ENCODE results near the gene ABCG2.
"Not testable (repeated sequence)": the region's sequence is repeated elsewhere in the genome, so short reads cannot be mapped to it uniquely, and the experiment has no call there.

Gene ABCG2

DNA sequence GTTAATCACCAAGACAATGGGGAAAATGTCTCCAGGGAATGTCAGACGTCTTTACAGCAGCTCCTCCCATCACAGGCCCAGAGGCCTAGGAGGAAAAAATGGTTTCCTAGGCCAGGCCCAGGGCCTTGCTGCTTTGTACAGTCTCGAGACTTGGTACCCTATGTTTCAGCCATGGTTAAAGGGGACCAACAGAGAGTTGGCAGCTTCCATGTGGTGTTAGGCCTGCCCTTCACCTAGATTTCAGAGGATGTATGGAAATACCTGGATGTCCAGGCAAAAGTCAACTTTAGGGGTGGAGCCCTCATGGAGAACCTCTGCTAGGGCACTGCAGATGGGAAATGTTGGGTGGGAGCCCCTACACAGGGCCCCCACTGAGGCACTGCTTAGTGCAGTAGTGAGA, 38.5 kb downstream of the ABCG2 start:
- no peak for DNase-seq (ENCODE audit: low read depth in 3 of 3, low spot score in 1 of 3)

DNA sequence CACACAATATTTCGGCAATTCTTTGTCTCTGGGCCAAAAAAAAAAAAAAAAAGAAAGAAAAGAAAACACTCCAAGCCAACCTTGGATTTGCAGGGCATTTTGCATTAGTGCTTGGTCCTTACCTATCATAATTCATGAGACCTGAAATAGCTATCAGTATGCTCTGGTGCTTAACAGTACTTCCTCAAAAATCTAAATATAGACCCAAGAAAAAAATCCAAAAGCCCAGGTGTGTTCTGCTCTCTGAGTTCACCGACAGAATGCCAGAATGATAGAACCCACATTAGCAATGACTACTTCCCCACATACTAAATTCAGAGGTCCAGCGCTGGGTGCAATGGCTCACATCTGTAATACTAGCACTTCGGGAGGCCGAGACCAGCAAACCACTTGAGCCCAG, 42.9 kb downstream of the ABCG2 start:
- DNase-seq (ENCODE audit: low read depth in 3 of 3, low spot score in 1 of 3) = no peak

DNA sequence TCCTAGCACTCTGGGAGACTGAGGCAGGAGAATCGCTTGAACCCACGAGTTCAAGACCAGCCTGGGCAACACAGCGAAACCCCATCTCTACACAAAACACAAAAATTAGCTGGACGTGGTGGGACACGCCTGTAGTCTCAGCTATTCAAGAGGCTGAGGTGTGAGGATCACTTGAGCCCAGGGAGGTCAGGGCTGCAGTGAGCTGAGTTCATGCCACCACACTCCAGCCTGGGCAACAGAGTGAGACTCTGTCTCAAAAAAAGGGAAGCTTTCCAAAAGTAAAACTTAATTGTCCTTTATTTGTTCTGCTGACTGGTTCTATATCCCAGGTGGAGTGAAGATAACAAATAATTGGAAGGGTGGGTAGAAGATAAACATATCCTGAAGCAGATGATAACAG, 45.6 kb downstream of the ABCG2 start:
- DNase-seq (ENCODE audit: low read depth in 3 of 3, low spot score in 1 of 3) = no peak

DNA sequence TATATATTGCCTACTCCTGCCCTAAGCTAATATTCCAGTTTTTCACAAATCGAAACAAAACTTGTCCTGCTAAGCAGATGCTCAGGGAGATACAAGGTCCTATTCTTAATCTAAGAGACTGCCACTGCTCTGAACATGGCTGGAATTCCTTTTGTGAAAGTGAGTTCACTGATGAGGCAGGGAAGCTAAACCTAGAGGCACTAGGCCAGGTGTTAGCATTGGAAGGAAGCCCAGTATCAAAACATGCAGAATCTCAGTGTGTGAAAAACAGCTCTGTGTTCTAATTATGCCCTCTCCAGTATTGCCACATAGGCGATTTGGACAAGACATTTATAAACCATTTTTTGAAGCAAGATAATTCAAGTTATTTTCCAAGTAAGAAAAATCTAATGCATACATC, 47.6 kb downstream of the ABCG2 start:
- DNase-seq (ENCODE audit: low read depth in 3 of 3, low spot score in 1 of 3) = no peak

DNA sequence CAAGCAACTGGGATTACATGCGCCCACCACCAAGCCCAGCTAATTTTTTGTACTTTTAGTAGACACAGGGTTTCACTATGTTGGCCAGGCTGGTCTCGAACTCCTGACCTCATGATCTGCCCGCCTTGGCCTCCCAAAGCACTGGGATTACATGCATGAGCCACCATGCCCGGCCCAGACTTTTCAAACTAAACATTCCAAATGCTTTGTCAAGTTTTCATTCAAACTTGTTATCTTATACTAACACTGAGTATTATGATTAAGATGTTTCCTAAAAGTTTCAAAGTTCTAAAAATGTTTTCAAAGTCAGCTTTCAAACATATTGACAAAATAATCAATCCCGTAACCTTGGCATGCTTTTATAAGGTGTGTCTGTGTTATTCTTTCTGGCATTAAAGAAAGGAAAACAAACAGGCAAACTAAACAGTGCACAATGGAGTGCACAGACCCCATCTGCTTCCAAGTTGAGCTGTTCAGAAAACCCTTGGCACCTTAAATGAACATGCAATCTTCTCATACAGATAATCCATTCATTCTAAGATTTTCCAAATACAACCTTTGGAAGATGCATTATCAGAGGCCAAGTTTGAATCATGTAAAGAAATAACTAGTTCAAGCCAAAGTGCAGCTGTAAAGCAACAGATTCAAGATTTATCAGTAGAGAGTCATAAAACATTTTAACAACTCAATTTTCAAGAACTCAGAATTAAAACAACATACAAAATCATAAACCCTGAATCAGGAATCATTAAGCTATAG, 49.1 kb downstream of the ABCG2 start:
- DNase-seq (ENCODE audit: low read depth in 3 of 3, low spot score in 1 of 3) = no peak

DNA sequence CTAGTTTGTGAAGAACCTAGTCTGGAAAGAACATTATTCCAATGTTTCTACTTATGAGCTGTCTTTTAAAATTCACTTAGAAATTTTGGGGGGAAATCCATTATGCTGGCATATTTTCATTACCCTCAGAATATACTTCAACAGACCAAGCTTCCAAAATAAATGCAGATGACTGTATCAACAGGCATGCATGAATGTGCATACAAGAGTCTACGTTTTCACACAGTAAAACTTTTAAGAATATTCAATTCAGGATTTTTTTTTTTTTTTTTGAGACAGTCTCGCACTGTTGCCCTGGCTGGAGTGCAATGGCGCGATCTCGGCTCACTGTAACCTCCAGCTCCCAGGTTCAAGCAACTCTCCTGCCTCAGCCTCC, 49.7 kb downstream of the ABCG2 start:
- no peak for DNase-seq (ENCODE audit: low read depth in 3 of 3, low spot score in 1 of 3)

DNA sequence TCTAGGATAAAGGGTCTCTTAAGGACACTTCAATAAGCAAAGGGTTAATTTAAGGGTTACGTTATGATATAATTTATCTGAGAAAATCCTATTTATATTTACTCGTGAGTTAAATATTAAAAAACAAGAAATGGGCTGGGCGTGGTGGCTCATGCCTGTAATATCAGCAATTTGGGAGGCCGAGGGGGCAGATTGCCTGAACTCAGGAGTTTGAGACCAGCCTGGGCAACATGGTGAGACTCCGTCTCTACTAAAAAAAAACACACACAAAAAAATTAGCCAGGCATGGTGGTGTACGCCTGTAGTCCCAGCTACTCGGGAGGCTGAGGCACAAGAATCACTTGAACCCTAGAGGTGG, 50.4 kb downstream of the ABCG2 start:
- DNase-seq (ENCODE audit: low read depth in 3 of 3, low spot score in 1 of 3) = not testable (repeated sequence)

DNA sequence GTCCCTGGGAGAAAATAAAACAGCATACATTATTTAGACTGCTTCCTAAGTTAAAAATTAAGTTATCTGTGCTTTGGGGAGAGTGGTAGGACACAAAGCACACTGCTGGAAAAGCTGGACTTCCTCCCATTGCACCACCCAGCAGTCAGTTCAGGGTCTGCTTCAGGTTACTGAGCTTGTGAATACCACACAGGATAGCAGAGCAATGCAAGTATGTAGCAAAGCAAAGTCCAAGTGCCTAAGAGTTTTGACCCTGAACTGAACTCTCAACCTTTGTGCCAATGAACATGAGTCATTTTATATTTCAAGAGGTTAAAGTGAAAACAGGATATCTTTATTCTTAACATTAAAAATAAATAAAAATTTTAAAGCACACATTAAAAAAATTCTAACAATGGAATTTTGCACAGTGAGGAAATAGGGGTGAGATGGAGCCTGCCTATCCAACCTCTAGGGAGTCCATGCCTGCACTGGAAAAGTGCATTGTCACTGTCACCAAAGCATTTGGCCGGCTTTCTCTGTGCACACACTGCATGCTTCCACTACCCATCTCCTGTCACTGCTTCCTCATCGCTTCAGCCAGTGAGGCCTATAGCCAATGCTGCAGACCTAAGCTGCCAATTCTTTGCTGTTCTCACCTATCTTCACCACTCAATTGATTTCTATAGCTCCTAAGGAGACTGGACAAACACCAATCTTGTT, 50.9 kb downstream of the ABCG2 start:
- no peak for DNase-seq (ENCODE audit: low read depth in 3 of 3, low spot score in 1 of 3)

DNA sequence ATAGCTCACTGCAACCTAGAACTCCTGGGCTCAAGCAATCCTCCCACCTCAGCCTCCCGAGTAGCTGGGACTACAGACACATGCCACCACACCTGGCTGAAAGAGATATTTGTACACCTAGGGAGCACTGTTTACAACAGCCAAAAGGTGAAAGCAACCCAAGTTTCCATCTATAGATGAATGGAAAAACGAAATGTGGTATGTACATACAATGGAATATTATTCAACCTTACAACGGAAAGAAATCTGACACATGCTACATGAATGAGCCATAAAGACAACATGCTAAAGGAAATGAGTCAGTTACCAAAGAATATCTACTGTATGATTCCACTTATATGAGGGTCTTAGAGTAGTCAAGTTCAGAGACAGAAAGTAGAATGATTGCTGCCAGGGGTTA, 52.2 kb downstream of the ABCG2 start:
- DNase-seq (ENCODE audit: low read depth in 3 of 3, low spot score in 1 of 3) = no peak

DNA sequence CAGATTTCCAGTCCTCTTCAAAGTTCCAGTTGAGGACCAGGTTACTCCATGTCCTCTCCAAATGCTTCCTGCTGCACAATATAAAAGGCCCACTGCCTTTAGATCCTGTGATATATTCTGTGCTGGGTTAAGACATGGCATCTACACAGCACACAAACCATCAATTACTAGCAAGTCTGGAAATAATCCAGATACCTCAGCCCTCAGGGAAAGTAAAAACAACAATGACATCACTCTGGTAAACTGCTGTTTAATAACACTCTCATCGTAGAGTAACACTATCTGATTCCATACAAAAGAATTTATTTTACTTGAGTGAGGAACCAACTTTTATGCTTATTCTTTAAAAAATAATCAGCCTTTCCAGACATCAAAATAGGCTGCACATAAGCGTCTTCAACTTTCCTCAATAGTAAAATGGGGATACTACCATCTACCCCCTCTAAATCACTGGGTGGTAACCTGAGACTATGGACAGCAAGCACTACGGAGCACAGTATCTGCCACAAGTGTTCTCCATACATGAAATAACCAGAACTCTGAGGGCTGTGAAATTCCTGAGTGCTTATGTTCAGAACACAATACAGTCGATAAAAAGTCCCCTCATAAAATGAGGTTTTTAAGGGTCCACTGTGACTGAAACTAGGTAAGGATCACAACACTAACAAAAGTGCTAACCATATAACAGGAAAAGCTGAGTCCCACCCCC, 53.4 kb downstream of the ABCG2 start:
- no peak for DNase-seq (ENCODE audit: low read depth in 3 of 3, low spot score in 1 of 3)

DNA sequence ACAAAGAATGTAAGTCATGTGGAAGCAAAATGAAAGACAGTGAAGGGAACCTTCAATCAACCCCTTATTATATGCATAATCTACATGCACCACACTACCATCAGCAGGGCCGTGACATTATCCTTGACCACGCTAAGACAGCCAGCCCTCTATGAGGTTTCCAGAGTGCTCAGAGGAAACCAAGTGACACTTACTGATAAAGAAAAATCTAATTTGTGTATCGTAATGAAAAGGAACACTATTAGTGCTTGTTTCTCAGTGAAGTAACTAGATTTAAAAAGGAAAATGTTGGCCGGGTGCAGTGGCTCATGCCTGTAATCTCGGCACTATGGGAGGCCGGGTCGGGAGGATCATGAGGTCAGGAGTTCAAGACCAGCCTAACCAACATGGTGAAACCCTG, 56.4 kb downstream of the ABCG2 start:
- DNase-seq (ENCODE audit: low read depth in 3 of 3, low spot score in 1 of 3) = no peak

DNA sequence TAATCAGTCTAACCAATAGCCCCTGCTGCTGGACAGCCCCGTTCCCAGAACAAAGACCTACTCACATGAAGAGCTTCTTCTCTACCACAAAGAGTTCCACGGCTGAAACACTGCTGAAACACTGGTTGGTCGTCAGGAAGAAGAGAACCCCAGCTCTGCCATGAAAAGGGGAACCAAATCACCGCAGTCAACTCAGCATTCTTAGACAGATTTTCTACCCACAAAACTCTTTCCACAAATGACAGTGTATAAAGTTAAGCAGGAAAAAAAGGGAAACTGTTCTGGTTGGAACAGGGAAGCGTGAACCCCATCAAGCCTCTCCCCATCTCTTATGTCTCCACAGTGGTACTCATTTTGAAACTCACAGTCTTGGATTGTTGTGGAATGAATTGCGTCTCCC, 57.3 kb downstream of the ABCG2 start:
- DNase-seq (ENCODE audit: low read depth in 3 of 3, low spot score in 1 of 3) = no peak

DNA sequence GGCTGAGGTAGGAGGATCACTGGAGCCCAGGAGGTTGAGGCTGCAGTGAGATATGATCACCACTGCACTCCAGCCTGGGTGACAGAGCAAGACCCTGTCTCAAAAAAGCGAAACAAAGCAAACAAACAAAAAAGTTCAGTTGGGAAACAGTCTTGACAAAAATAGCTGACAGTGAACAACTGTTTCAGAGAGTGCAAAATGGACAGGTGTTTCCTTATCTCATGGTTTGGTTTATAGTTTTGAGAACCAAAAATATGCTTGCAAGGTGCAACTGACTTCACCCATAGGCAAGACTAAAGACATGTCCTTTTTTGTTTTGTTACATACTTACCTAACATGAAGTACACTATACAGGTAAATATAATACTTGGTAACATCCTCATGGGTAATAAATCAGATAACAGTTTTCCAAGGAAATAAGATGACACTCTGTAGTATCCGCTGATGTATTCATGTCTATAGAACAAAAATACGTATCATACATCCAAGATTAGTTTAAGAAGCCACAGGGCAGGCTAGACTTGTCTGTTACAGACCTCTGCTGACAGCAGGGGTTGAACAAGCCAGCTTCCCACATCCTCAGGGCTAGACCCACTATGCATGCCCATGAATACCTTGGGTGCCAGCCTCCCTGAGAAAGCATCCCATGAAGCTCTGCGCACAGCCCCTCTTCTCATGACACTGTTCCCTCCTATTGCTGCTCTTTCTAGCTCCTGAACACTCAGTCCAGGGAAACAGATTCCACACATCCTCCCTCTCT, 59.3 kb downstream of the ABCG2 start:
- DNase-seq (ENCODE audit: low read depth in 3 of 3, low spot score in 1 of 3) = no peak

DNA sequence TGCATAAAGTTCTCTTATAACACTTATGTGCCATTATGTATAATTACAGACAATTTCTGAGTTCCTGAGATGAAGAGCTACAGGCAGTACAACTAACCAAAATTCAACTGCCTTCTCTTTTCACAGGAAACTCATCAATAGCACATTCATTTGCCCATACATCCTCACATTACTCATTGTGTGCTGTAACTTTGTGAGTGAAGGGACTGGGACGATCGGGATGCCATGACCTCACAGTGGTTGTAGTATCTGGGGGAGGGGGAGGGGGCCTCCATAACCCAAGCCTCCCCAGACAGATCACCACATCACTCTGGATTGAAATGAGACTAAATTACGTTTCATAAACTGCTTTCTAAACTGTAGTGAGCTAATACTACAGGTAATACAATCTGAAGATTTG, 60.7 kb downstream of the ABCG2 start:
- DNase-seq (ENCODE audit: low read depth in 3 of 3, low spot score in 1 of 3) = no peak

DNA sequence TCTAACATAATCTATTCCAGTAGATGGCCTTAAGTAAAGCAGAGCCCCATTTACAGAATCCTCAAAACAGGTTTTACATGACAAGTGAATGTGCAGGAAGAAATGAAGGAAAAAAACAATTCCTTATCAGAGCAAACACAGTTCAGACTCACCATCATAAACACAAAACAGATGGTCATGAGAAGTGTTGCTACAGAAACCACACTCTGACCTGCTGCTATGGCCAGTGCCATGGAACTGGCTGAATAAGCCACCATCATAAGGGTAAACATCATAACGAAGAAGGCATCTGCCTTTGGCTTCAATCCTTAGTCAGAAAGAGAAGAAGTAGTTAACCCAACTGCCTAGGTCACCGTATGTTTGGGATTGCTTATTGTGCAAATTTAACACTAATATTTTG, 61.1 kb downstream of the ABCG2 start:
- DNase-seq (ENCODE audit: low read depth in 3 of 3, low spot score in 1 of 3) = no peak

DNA sequence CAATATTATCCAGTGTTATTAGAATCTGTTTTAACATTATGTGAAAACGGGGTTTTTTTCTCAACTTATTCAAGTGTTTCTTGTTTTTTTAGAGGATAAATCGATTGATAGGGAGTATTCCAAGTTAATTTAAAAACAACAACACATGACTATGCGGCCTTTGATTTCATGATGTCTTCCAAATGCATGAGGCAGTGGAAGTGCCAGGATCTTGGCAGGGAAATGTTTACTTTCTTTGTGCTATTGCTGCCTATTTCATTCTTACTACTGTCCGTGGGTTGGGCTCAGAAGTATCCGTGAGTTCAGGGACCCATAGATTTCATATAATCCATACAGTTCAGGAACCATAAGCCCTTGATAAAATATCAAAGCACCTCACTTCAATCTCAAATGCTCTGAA, 64.6 kb downstream of the ABCG2 start:
- DNase-seq (ENCODE audit: low read depth in 3 of 3, low spot score in 1 of 3) = no peak

DNA sequence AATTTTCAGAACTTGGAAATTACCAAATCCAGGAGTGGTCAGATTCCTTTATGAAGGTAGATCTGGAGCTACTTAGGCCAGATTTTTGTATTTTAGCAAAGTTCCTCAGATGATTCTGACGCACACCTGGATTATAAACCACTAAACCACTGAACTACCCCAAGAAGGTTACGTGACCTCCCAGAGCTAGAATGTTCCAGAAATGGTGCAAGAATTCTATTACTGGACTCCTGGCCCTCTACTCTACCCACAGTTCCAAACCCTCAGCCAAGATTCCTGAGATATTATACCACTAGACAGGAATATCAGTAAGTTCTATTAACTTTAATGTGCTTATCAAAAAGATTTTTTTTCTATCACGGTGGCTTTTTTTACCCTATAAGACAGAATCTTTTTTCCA, 67.1 kb downstream of the ABCG2 start:
- no peak for DNase-seq (ENCODE audit: low read depth in 3 of 3, low spot score in 1 of 3)

DNA sequence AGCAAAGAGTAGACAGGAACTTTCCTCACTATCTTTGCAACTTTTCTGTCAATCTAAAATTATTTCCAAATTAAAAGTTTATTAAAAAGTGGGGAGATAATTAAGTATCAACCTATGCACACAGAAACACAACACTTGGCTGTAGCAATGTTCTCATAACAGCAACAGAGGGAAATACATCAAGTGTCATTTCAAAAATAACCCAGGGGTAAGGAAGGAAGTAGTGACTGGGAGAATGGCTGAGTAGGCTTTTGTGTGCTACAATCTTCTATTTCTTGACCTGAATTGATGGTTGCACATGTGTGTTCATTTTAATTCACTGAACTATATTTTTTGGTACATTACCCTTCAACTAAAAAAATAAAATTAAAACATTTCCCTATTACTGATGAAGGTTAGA, 67.5 kb downstream of the ABCG2 start:
- no peak for DNase-seq (ENCODE audit: low read depth in 3 of 3, low spot score in 1 of 3)

DNA sequence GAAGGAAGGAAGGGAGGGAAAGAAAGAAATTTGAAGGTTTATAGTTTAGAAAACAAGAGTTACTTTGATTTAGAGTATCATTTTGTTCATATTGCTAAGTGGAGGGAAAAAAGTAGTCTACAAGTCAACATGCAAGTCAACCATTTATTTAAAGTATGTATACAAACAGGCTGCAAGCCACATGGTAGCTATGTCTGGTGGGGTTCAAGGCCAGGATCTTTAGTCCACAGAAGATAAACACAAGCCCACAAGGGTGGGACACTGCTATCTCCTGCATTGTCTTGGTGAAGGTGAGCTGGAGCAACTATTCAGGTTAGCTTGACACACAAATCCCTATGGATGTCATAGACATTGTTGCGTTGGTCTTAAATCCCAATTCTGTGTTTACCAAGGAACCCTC, 71.4 kb downstream of the ABCG2 start:
- DNase-seq (ENCODE audit: low read depth in 3 of 3, low spot score in 1 of 3) = no peak

DNA sequence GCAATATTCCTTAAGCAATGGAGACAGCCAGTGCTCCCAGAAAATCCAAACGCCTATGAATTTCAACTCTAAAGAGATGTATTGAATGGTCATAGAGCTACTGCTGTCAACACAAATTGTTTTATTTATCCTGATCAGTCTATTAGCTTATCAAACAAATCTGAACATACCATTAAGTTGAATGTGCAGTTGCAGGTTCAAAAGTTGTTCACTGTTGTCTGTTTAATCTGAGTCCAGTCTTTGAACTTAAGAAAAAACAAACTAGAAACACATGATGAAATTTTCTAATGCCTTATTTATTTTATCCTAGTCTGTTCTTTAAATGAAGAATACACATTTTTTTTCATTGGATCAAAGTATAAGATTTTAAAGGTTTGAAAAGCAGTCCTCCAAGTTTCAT, 77.8 kb downstream of the ABCG2 start:
- no peak for DNase-seq (ENCODE audit: low read depth in 3 of 3, low spot score in 1 of 3)

DNA sequence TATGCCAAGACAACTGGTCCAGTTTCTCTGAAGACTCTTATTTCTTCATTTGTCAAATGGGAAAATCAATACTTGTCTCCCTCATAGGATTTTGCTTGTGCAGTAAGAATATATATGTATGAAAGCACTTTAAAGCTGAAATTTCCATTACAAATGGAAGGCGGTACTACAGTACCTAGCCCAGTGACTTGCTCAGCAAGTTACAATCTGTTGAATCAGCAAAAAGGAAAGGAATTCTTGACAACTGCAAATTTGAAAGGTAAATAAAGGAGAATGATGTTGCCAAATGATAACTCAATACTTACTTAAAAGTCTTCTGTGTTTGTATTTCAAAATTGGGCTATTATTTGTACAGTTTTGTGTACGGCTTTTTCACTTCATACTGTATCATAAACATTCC, 79.9 kb downstream of the ABCG2 start:
- no peak for DNase-seq (ENCODE audit: low read depth in 3 of 3, low spot score in 1 of 3)
